Neutrophil (primary cell): ENCODE data around the gene TMCO5A.

Source experiments
- H3K27ac ChIP-seq: fragments of 200-600 bp; sonication (generic); 2 replicates; pipeline ENCODE4 v1.5.1; 2016; ENCODE audit warnings: mild to moderate bottlenecking, moderate library complexity
- H3K27me3 ChIP-seq: fragments of 200-600 bp; sonication (generic); 2 replicates; pipeline ENCODE4 v1.6.0; 2016; ENCODE audit warnings: mild to moderate bottlenecking
- H3K36me3 ChIP-seq: fragments of 200-600 bp; sonication (generic); 2 replicates; pipeline ENCODE4 v1.5.1; 2017
- H3K4me1 ChIP-seq, 2 experiments: fragments of 200-600 bp in 1 of 2; sonication (generic) in 1 of 2; 1 replicate in 1 of 2; 2 replicates in 1 of 2; pipeline versions ENCODE4 v1.5.1 to v1.6.1; 2013 to 2016; ENCODE audit warnings: low read depth in 1 of 2, low read length in 1 of 2, mild to moderate bottlenecking in 1 of 2, moderate library complexity in 1 of 2; ENCODE audit not compliant: control insufficient read depth in 1 of 2, insufficient read depth in 1 of 2
- H3K4me3 ChIP-seq, 2 experiments: fragments of 200-600 bp in 1 of 2; sonication (generic) in 1 of 2; 1 replicate in 1 of 2; 2 replicates in 1 of 2; pipeline ENCODE4 v1.5.1; 2013 to 2016; ENCODE audit warnings: low read depth in 1 of 2, low read length in 1 of 2, mild to moderate bottlenecking in 1 of 2, moderate library complexity in 1 of 2
- H3K9me3 ChIP-seq: fragments of 200-600 bp; sonication (generic); 2 replicates; pipeline ENCODE4 v1.5.1; 2016
- TF ChIP-seq, protein P1 (sequence below): fragments of 200-600 bp; sonication (generic); IDR thresholded peaks from 2 replicates; pipeline ENCODE4 v1.5.1; 2016; ENCODE audit warnings: antibody characterized with exemption

TMCO5A gene

DNA sequence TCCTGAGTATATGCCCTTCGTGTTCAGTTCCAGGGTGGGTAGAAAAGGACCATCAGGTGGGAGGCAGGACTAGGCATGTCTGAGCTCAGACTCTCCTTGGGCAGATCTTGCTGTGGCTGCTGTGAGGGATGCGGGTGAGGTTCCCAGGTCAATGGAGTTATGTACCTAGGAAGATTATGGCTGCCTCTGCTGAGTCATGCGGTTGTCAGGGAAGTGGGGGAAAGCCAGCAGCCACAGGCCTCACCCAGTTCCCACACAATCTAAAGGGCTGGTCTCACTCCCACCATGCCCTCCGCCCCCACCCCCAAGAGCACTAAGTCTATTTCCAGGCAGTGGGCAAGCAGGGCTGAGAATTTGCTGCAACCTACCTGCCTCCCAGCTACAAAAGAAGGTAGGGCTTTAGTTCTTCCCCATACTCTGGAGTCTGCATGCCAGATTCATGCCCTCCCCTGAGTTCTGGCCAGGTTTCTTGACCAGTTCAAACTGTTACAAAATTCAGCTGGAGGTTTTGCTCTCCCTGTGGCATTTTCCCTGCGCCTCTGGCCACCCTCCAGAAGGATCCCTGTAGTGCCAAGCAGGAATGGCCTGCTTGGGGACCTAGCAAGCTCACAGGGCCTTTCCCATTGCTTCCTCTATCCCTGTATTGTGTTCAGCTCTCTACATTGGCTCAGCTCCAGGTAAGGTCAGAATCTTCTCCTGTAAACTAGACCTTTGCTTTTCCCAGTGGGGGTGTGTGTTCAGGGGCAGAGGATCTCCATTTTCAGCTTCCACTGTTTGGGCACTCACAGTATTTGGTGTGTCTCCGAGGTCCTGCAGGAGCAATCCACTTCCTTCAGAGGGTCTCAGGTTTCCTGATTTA lies 12.7 kb upstream of the TMCO5A start:
- Histone ChIP-seq H3K27ac (no peak overlapping the region), H3K27me3 (no peaks in the 10 kb centered on the region), H3K9me3 (no peaks in the 10 kb centered on the region), H3K36me3 (no peaks in the 10 kb centered on the region), H3K4me1 (no peaks in the 10 kb centered on the region), H3K4me3 (no peak overlapping the region)
- TF ChIP-seq, protein P1, sequence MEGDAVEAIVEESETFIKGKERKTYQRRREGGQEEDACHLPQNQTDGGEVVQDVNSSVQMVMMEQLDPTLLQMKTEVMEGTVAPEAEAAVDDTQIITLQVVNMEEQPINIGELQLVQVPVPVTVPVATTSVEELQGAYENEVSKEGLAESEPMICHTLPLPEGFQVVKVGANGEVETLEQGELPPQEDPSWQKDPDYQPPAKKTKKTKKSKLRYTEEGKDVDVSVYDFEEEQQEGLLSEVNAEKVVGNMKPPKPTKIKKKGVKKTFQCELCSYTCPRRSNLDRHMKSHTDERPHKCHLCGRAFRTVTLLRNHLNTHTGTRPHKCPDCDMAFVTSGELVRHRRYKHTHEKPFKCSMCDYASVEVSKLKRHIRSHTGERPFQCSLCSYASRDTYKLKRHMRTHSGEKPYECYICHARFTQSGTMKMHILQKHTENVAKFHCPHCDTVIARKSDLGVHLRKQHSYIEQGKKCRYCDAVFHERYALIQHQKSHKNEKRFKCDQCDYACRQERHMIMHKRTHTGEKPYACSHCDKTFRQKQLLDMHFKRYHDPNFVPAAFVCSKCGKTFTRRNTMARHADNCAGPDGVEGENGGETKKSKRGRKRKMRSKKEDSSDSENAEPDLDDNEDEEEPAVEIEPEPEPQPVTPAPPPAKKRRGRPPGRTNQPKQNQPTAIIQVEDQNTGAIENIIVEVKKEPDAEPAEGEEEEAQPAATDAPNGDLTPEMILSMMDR: no peak

DNA sequence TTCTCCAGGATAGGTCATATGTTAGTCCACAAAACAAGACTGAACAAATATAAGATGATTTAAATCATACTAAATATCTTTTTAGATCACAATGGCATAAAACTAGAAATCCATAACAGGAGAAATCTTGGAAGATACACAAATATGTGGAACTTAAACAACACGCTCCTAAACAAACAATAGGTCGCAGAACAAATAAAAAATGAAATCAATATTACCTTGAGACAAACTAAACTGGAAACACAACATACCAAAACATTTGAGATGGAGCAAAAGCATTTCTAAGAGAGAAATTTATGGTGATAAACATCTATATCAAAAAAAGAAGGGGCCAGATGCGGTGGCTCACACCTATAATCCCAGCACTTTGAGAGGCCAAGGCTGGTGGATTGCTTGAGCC lies 8.3 kb upstream of the TMCO5A start:
- no peaks in the 10 kb centered on the region for H3K36me3 ChIP-seq
- no peak overlapping the region for H3K4me3 ChIP-seq
- H3K9me3 ChIP-seq: no peaks in the 10 kb centered on the region
- TF ChIP-seq, protein P1: no peak
- H3K27ac ChIP-seq: no peak overlapping the region
- H3K27me3 ChIP-seq: no peaks in the 10 kb centered on the region
- H3K4me1 ChIP-seq: no peaks in the 10 kb centered on the region

DNA sequence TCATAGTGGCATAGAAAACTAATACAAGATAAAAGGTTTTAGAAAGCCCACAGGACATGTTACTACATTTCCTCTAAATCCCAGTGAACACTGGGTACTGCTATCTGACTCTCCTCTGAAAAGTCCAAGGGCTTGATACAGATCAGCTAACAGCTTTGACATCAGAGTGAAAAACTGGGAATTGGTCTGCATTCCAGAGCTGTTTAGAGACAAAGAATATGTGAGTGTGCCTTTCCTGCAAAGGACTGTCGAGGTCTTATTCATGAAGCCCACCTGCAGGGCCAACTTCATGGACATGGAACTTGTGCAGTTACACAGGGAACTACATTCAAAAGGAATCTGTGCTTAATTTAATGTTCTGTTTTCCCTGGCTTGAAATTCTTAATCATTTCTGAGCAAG lies 5.2 kb upstream of the TMCO5A start:
- TF ChIP-seq, protein P1: no peak
- H3K27ac ChIP-seq: no peak overlapping the region
- H3K4me1 ChIP-seq: no peaks in the 10 kb centered on the region
- H3K4me3 ChIP-seq: no peak overlapping the region
- no peaks in the 10 kb centered on the region for H3K36me3 ChIP-seq
- H3K9me3 ChIP-seq: no peaks in the 10 kb centered on the region
- no peaks in the 10 kb centered on the region for H3K27me3 ChIP-seq

DNA sequence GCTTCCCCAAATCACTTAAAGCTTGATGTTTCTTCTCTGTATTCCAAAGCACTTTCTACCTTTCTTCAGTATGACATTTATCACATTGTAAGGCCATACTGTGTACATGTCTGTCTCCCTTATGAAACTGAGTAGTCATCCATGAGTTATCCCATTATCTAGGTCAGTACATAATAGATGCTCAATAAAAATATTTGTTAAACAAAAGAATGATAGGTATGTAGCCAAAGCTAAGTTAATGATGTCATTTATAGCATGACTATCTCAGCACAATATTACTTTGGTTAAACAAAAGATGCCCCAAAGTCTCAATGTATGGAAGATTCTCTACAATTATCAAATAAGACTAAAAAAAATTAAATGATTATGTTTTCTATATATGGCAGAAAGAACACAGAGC lies 3.1 kb upstream of the TMCO5A start:
- Histone ChIP-seq H3K9me3 (no peaks in the 10 kb centered on the region), H3K4me3 (no peak overlapping the region), H3K27ac (no peak overlapping the region), H3K4me1 (no peaks in the 10 kb centered on the region), H3K27me3 (no peaks in the 10 kb centered on the region), H3K36me3 (no peaks in the 10 kb centered on the region)
- TF ChIP-seq, protein P1: no peak

DNA sequence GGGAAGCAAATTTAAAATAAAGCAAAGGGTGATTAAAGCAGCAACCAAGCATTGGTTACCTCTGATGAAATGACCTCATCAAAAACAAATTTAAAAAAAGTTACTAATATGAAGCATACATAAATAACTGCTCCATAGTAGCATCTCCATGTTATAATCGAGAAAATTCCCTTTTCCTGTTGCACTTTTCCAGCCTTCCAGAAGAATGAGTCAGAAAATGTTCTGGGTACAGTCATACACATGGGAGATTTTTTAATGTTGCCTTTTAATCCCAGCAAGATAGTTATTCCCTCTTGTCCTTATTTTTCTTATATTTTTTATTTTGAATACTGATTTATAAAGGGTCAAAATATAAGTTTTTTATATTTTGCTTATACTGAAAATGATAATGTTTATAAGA lies 2.6 kb upstream of the TMCO5A start:
- H3K27me3 ChIP-seq: no peaks in the 10 kb centered on the region
- no peaks in the 10 kb centered on the region for H3K36me3 ChIP-seq
- no peak overlapping the region for H3K4me3 ChIP-seq
- H3K27ac ChIP-seq: no peak overlapping the region
- no peaks in the 10 kb centered on the region for H3K4me1 ChIP-seq
- H3K9me3 ChIP-seq: no peaks in the 10 kb centered on the region
- TF ChIP-seq, protein P1: no peak
